HG03045 (cell line): ENCODE data around the gene ASXL1.
"Not testable (repeated sequence)": the region's sequence is repeated elsewhere in the genome, so short reads cannot be mapped to it uniquely, and the experiment has no call there.

Experiments
- ATAC-seq: cut with Tn5 transposase; IDR thresholded peaks from one replicate; pipeline ENCODE4 v1.9.1; 2021; ENCODE audit warnings: mild to moderate bottlenecking, moderate library complexity; ENCODE audit not compliant: unreplicated experiment

ASXL1 gene

GRCh38 chr20:32400476-32400875 is 42.3 kb downstream of the ASXL1 start:
- ATAC-seq, result no peak

- ATAC-seq, result no peak
Measured at GRCh38 chr20:32404017-32404416, 45.9 kb downstream of the ASXL1 start.

- ATAC-seq, result no peak
Measured at GRCh38 chr20:32406701-32407100, 48.6 kb downstream of the ASXL1 start.

- ATAC-seq, result not testable (repeated sequence)
Measured at GRCh38 chr20:32407131-32407750, 49.1 kb downstream of the ASXL1 start.

- no peak for ATAC-seq
Measured at GRCh38 chr20:32411955-32412706, 54.0 kb downstream of the ASXL1 start.

GRCh38 chr20:32415494-32415893 is 57.4 kb downstream of the ASXL1 start:
- ATAC-seq, result no peak

GRCh38 chr20:32416206-32416605 is 58.1 kb downstream of the ASXL1 start:
- ATAC-seq, result no peak

GRCh38 chr20:32418376-32418775 is 60.2 kb downstream of the ASXL1 start:
- no peak for ATAC-seq

- no peak for ATAC-seq
Measured at GRCh38 chr20:32421290-32421689, 63.2 kb downstream of the ASXL1 start.

GRCh38 chr20:32427996-32428395 is 69.9 kb downstream of the ASXL1 start:
- no peak for ATAC-seq

GRCh38 chr20:32429343-32429742 is 71.2 kb downstream of the ASXL1 start:
- ATAC-seq, result no peak

GRCh38 chr20:32429745-32430360 is 71.7 kb downstream of the ASXL1 start:
- no peak for ATAC-seq

GRCh38 chr20:32431457-32431856 is 73.3 kb downstream of the ASXL1 start:
- no peak for ATAC-seq

GRCh38 chr20:32432277-32432676 is 74.1 kb downstream of the ASXL1 start:
- ATAC-seq, result no peak

- no peak for ATAC-seq
Measured at GRCh38 chr20:32433311-32434021, 75.3 kb downstream of the ASXL1 start.

- no peak for ATAC-seq
Measured at GRCh38 chr20:32434434-32434833, 76.3 kb downstream of the ASXL1 start.

GRCh38 chr20:32435449-32436107 is 77.4 kb downstream of the ASXL1 start:
- no peak for ATAC-seq

- ATAC-seq, result no peak
Measured at GRCh38 chr20:32436142-32436861, 78.2 kb downstream of the ASXL1 start.

GRCh38 chr20:32436968-32437367 is 78.8 kb downstream of the ASXL1 start:
- ATAC-seq, result no peak

- no peak for ATAC-seq
Measured at GRCh38 chr20:32437391-32438074, 79.4 kb downstream of the ASXL1 start.
